OCI-LY7 (cell line): Measurements from ENCODE around the gene EMX2.

Experiments
- CTCF ChIP-seq: fragments of 200-600 bp; sonication (generic); conservative IDR thresholded peaks from 2 replicates; pipeline ENCODE4 v1.5.1; 2014; ENCODE audit warnings: mild to moderate bottlenecking, antibody characterized with exemption, low read length, moderate library complexity, mixed read lengths
- EZH2phosphoT487 ChIP-seq: fragments of 200-600 bp; sonication (generic); IDR thresholded peaks from 2 replicates; pipeline ENCODE4 v1.6.1; 2018; ENCODE audit warnings: low read depth, borderline replicate concordance, mild to moderate bottlenecking, mixed run types, antibody characterized with exemption, low read length, moderate library complexity, mixed read lengths

GRCh38 chr10:117537436-117537903, 5.1 kb upstream of the EMX2 start:
- peak; percentile 56 for TF ChIP-seq CTCF
- no peak for TF ChIP-seq EZH2phosphoT487
